Ovary (tissue), 9 donors: ENCODE results near the gene MCOLN2. TPM values are rescaled to one million over a fixed set of nuclear protein-coding genes. Genes with fewer than 3 reads are reported as not detected.

ENCODE experiments used
- DNase-seq, 5 donors: peaks; one replicate each; pipeline ENCODE4 v3.0.0-alpha.2; 2019 to 2020
- H3K27ac ChIP-seq, 2 donors: fragments of 200-600 bp; one replicate each; pipeline versions ENCODE4 v1.5.1 to v1.8.0; 2019 to 2022
- H3K27me3 ChIP-seq: fragments of 200-600 bp; one replicate; pipeline ENCODE4 v1.8.0; 2022
- H3K36me3 ChIP-seq: fragments of 200-600 bp; sonication (generic); one replicate; pipeline ENCODE4 v1.5.1; 2019
- H3K4me1 ChIP-seq: one replicate; pipeline ENCODE4 v1.8.1; 2013; ENCODE audit warnings: mild to moderate bottlenecking, moderate library complexity; ENCODE audit not compliant: insufficient read depth
- H3K4me3 ChIP-seq: fragments of 200-600 bp; sonication (generic); one replicate; pipeline ENCODE4 v1.5.1; 2017
- H3K9me3 ChIP-seq, 2 donors: fragments of 200-600 bp in 1 of 2; sonication (generic) in 1 of 2; one replicate each; pipeline versions ENCODE4 v1.5.1 to v1.8.1; 2013 to 2019; ENCODE audit warnings: mild to moderate bottlenecking in 1 of 2, moderate library complexity in 1 of 2
- EP300 ChIP-seq: sonication (generic); formaldehyde crosslinking; IDR thresholded peaks from one replicate; pipeline ENCODE4 v1.6.1; 2017; ENCODE audit warnings: antibody characterized with exemption
- POLR2A ChIP-seq: fragments of 450-650 bp; IDR thresholded peaks from one replicate; pipeline ENCODE4 v1.6.1; 2017; ENCODE audit warnings: antibody characterized with exemption, mild to moderate bottlenecking, moderate library complexity
- WGBS, 3 donors: extraction: QIAGEN DNeasy Blood & Tissue Kit in 1 of 3; methylation state at CpG; one replicate each; pipeline versions ENCODE4 v1.1.5 to v1.1.7; 2013 to 2017; 5-methylcytosine and 5-hydroxymethylcytosine counted together
- intact Hi-C, 4 donors: fragments of 100-400 bp; cut with DNase I; formaldehyde crosslinking; loops; one replicate each; pipeline versions ENCODE4 v1.11.0 to v1.15.1; 2022 to 2023
- polyA plus RNA-seq, 2 donors: library from polyadenylated mRNA; stranded (reverse); fragments of 200-250 nt in 1 of 2; fragments of 350-450 nt in 1 of 2; fragmentation: Illumina TruSeq in 1 of 2; extraction: RNeasy Lipid Tissue Mini Kit (QIAGEN cat#74804) in 1 of 2; gene quantifications; one replicate each; pipeline ENCODE4 v1.2.3, GENCODE V29; 2013 to 2014
- total RNA-seq, 7 donors: library from RNA; depleted of rRNA in 2 of 7; stranded (reverse); fragments of >200 nt in 2 of 7; fragmentation: NEBNext Ultra II Directional in 3 of 7; extraction: Animal tissue kit (Norgen Biotek cat#: 25700) in 3 of 7; gene quantifications; one replicate each; pipeline versions ENCODE4 v1.1.0 to v1.2.4, GENCODE V29; 2016 to 2023
- TF ChIP-seq, protein P1 (sequence below), 3 donors: fragments of 450-650 bp in 2 of 3; fragments of 200-600 bp in 1 of 3; IDR thresholded peaks; one replicate each; pipeline versions ENCODE4 v1.5.1 to v1.8.0; 2016 to 2022; ENCODE audit warnings: antibody characterized with exemption in 3 of 3, mild to moderate bottlenecking in 1 of 3
- donor health status: DM: no; HTN: no; CAD: no; lungs with moderate emphysema.
- donor health status: DM: no; HTN: no; CAD: no.
- donor health status: Bipolar disorder and iron deficiency.
- donor health status: DM: yes; HTN: yes; CAD: no.
- donor health status: DM: no; HTN: no; CAD: no.
- donor health status: DM: yes; HTN: yes; CAD: no.

MCOLN2 gene
- total and polyA plus RNA-seq, 9 donors = 0.15 to 3.3 (median 0.60) TPM

DNA sequence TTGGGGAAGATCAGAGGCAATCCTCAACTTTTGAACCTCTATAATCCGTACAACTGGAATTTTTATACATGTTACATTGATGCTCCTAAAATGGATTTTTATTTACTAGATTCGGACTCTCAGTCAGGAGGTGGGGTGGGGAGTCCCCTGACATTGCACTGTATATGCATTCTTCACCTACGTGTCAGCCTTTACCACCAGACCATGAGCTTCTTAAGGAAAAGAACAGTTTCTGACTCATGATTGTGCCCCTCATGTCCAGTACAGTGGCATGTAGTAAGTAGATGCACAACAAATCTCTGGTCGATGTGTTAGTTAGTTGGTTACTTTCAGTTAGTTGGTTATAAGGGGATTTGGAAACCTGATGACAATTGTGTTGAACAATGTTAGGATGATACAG lies 119.3 kb downstream of the MCOLN2 start:
- intact Hi-C loops = no loop called here
- Histone ChIP-seq H3K9me3 (no peaks in the 10 kb centered on the region), H3K27me3 (no peaks in the 10 kb centered on the region), H3K4me1 (no peaks in the 10 kb centered on the region), H3K4me3 (no peak overlapping the region), H3K36me3 (no peaks in the 10 kb centered on the region), H3K27ac (no peak overlapping the region)
- TF ChIP-seq EP300 (no peak), POLR2A (no peak)
- TF ChIP-seq, protein P1, sequence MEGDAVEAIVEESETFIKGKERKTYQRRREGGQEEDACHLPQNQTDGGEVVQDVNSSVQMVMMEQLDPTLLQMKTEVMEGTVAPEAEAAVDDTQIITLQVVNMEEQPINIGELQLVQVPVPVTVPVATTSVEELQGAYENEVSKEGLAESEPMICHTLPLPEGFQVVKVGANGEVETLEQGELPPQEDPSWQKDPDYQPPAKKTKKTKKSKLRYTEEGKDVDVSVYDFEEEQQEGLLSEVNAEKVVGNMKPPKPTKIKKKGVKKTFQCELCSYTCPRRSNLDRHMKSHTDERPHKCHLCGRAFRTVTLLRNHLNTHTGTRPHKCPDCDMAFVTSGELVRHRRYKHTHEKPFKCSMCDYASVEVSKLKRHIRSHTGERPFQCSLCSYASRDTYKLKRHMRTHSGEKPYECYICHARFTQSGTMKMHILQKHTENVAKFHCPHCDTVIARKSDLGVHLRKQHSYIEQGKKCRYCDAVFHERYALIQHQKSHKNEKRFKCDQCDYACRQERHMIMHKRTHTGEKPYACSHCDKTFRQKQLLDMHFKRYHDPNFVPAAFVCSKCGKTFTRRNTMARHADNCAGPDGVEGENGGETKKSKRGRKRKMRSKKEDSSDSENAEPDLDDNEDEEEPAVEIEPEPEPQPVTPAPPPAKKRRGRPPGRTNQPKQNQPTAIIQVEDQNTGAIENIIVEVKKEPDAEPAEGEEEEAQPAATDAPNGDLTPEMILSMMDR (IDR thresholded peaks at IDR 0.05) = no peak
- DNase-seq = no peak
- WGBS, 3 donors = 81 to 85% (median 84%) methylated on average over 4 of the region's 4 CpGs

DNA sequence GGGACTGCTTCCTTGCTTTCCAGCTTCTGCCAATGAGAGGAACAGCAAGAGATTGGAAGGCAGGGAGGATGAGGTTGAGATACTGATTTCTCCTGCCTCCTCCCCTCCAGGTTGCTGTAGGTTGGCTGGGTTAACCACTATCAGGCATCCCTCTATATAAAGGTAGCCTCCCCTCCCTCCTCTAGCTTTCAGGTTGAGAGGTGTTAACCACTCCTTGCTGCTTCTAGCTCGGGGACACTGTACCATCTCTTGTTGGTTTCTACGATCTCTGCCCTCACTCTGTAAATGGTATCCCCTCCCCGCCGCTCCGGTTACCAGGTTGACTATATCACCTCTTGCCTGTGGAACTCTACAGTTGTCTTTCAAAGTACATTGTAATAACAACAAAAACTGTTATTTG lies 120.6 kb downstream of the MCOLN2 start:
- H3K9me3 ChIP-seq = no peaks in the 10 kb centered on the region
- TF ChIP-seq, protein P1 (IDR thresholded peaks at IDR 0.05) = no peak
- TF ChIP-seq POLR2A = no peak
- TF ChIP-seq EP300 = no peak
- H3K27me3 ChIP-seq = no peaks in the 10 kb centered on the region
- H3K36me3 ChIP-seq = no peaks in the 10 kb centered on the region
- intact Hi-C loops = no loop called here
- 79 to 95% (median 85%) methylated on average over 5 of the region's 5 CpGs for WGBS, 3 donors
- H3K27ac ChIP-seq = no peak overlapping the region
- no peak for DNase-seq
- H3K4me1 ChIP-seq = no peaks in the 10 kb centered on the region
- H3K4me3 ChIP-seq = no peak overlapping the region

Other genes with a start within 250 kb of the MCOLN2 start
- gene LPAR3, start 103.9 kb downstream of the MCOLN2 start, total RNA-seq = 10 to 100 TPM in 1 of 7 donors, 1 to 10 TPM in 5, under 1 TPM in 1; 0.20 to 22.7 (median 2.5) TPM
- 1 to 10 TPM in 1 of 2 donors, under 1 TPM in 1; 0.44 to 4.0 TPM for gene LPAR3, start 103.9 kb downstream of the MCOLN2 start, polyA plus RNA-seq
- gene MCOLN3, start 51.4 kb upstream of the MCOLN2 start, total RNA-seq = 1 to 10 TPM; 2.0 to 8.3 (median 3.7) TPM
- 1 to 10 TPM in 1 of 2 donors, under 1 TPM in 1; 0.71 to 1.8 TPM for gene MCOLN3, start 51.4 kb upstream of the MCOLN2 start, polyA plus RNA-seq
- gene SYDE2, start 203.9 kb upstream of the MCOLN2 start, total RNA-seq = 10 to 100 TPM in 2 of 7 donors, 1 to 10 TPM in 5; 6.7 to 12.3 (median 7.8) TPM
- 1 to 10 TPM; 1.2 to 2.3 TPM for gene SYDE2, start 203.9 kb upstream of the MCOLN2 start, polyA plus RNA-seq